Endothelial cell (in vitro differentiated cells): ENCODE data around the gene KCNJ1. TPM values are rescaled to one million over a fixed set of nuclear protein-coding genes. Genes with fewer than 3 reads are reported as not detected.

Experiments used
- DNase-seq: peaks from one replicate; pipeline ENCODE4 v3.0.0; 2021; ENCODE audit warnings: low spot score
- H3K27ac Mint-ChIP-seq: one replicate; pipeline ENCODE4 v1.8.0; 2021; ENCODE audit warnings: mixed read lengths, inconsistent platforms; ENCODE audit not compliant: unreplicated experiment
- H3K27me3 Mint-ChIP-seq: one replicate; pipeline ENCODE4 v1.8.0; 2021; ENCODE audit warnings: mild to moderate bottlenecking, moderate library complexity, mixed read lengths, inconsistent platforms; ENCODE audit not compliant: unreplicated experiment
- H3K36me3 Mint-ChIP-seq: one replicate; pipeline ENCODE4 v1.8.0; 2021; ENCODE audit warnings: mild to moderate bottlenecking, low read depth, mixed read lengths, inconsistent platforms; ENCODE audit not compliant: unreplicated experiment
- H3K4me1 Mint-ChIP-seq: one replicate; pipeline ENCODE4 v1.8.0; 2021; ENCODE audit warnings: mild to moderate bottlenecking, mixed read lengths, inconsistent platforms; ENCODE audit not compliant: unreplicated experiment
- H3K4me3 Mint-ChIP-seq: one replicate; pipeline ENCODE4 v1.8.0; 2021; ENCODE audit warnings: mild to moderate bottlenecking, mixed read lengths, inconsistent platforms; ENCODE audit not compliant: unreplicated experiment
- H3K9me3 Mint-ChIP-seq: one replicate; pipeline ENCODE4 v1.8.0; 2021; ENCODE audit warnings: mixed read lengths, inconsistent platforms; ENCODE audit not compliant: unreplicated experiment
- CTCF ChIP-seq: fragments of 200-600 bp; sonication (generic); IDR thresholded peaks from one replicate; pipeline ENCODE4 v1.5.0; 2021; ENCODE audit warnings: antibody characterized with exemption; ENCODE audit not compliant: unreplicated experiment
- total RNA-seq: library from RNA; stranded (reverse); fragmentation: NEBNext Ultra II Directional; extraction: Animal tissue kit (Norgen Biotek cat#: 25700); gene quantifications from one replicate; pipeline ENCODE4 v1.2.1, GENCODE V29; 2021; ENCODE audit not compliant: unreplicated experiment

The KCNJ1 gene
- total RNA-seq, 1 donor from 2014 or later = not detected

DNA sequence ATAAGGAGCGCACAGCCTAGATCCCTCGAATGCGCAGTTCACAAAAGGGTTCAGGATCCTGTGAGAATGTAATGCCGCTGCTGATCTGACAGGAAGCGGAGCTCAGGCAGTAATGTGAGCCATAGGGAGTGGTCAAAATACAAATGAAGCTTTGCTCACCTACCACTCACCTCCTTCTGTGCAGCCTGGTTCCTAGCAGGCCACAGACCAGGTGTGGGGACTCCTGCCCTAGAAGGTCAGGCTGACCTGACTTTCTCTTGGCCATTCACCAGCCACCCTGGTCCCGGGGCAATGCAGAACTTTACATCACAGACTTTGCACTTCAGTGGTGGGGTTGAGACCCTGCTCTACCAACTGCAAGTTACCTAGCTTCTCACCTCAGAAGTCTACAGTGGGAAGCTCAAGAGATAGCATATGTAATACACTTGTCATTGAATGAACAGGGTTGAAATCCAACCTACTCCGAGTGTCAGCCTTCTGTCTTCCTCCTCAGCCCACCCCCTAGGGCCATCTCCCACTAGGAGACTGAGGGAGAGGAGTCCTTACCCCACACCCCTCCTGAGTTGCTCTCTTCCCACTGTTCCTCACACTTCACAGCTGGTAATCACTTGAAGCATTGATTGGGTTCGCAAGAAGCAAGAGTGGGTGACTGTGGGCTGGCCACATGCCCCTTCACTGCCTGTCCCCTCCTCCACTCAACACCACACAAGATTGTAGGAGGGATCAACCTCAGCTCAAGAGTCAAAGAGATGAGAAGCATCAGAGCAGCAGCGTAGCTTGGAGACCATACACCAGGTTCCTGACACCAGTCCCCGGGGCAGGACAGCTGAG, 2.0 kb upstream of the KCNJ1 start:
- H3K4me1 Mint-ChIP-seq = peaks cover 3% of the 10 kb centered on the region
- no peak overlapping the region for H3K4me3 Mint-ChIP-seq
- H3K27me3 Mint-ChIP-seq = peaks cover 4% of the 10 kb centered on the region
- H3K36me3 Mint-ChIP-seq = no peaks in the 10 kb centered on the region
- TF ChIP-seq CTCF = no peak
- no peak overlapping the region for H3K27ac Mint-ChIP-seq
- H3K9me3 Mint-ChIP-seq = no peaks in the 10 kb centered on the region
- no peak for DNase-seq

- H3K4me3 Mint-ChIP-seq = no peak overlapping the region
- peaks cover 4% of the 10 kb centered on the region for H3K27me3 Mint-ChIP-seq
- H3K9me3 Mint-ChIP-seq = no peaks in the 10 kb centered on the region
- TF ChIP-seq CTCF = no peak
- H3K4me1 Mint-ChIP-seq = peaks cover 3% of the 10 kb centered on the region
- no peaks in the 10 kb centered on the region for H3K36me3 Mint-ChIP-seq
- no peak overlapping the region for H3K27ac Mint-ChIP-seq
- no peak for DNase-seq
Observed at GRCh38 chr11:128865490-128865889, 1.6 kb downstream of the KCNJ1 start.

DNA sequence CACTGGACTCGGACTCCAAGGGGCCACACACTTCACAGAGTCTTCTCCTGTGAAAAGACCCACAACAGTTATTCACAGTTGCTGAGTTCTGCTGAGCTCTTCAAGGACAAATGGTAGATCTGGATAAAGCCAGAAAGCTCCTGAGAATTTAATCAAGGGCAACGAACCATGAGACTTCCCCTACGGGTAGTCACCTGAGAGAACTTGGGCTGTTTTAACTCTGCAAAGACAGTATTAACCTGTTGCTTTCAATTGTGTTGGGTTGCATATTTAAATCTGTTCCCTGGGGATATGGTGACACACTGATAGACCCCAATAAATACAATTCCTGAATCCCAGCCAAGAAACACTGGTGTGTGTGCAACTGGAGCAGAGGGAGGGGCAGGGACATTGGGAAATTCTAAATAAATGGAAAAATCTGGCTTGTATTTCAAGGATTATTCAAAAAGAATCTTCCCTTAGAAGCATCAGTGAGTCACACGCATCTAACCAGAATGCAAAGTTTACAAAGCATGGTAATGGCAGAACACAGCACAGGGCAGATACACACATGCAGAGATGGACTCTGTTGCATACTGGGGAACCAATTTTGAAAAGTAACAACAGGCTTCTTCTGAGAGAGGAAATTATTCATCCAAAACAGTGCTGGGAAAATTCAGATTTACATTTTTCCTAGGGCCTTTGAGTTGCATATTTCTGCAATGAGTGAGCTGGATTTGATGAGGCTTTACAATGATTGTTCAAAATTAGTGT, 4.0 kb downstream of the KCNJ1 start:
- H3K27me3 Mint-ChIP-seq = peaks cover 4% of the 10 kb centered on the region
- no peak overlapping the region for H3K27ac Mint-ChIP-seq
- no peak for DNase-seq
- H3K4me1 Mint-ChIP-seq = peaks cover 6% of the 10 kb centered on the region
- H3K36me3 Mint-ChIP-seq = no peaks in the 10 kb centered on the region
- no peaks in the 10 kb centered on the region for H3K9me3 Mint-ChIP-seq
- no peak for TF ChIP-seq CTCF
- H3K4me3 Mint-ChIP-seq = no peak overlapping the region

- Mint-ChIP-seq H3K4me3 (no peak overlapping the region), H3K27ac (no peak overlapping the region), H3K27me3 (peaks cover 4% of the 10 kb centered on the region), H3K4me1 (peaks cover 6% of the 10 kb centered on the region), H3K36me3 (no peaks in the 10 kb centered on the region), H3K9me3 (no peaks in the 10 kb centered on the region)
- no peak for TF ChIP-seq CTCF
- no peak for DNase-seq
Observed at GRCh38 chr11:128862406-128862805, 4.7 kb downstream of the KCNJ1 start.
